ENCODE results near the gene LRRC26. TPM values are rescaled to one million over a fixed set of nuclear protein-coding genes. Genes with fewer than 3 reads are reported as not detected.

LRRC26 gene
- total RNA-seq, 2 experiments from 2014 or later: not detected

- POLR2A ChIA-PET: no interaction called here
These were observed 7.1 kb downstream of the LRRC26 start for GRCh38 chr9:137162505-137163364.

DNA sequence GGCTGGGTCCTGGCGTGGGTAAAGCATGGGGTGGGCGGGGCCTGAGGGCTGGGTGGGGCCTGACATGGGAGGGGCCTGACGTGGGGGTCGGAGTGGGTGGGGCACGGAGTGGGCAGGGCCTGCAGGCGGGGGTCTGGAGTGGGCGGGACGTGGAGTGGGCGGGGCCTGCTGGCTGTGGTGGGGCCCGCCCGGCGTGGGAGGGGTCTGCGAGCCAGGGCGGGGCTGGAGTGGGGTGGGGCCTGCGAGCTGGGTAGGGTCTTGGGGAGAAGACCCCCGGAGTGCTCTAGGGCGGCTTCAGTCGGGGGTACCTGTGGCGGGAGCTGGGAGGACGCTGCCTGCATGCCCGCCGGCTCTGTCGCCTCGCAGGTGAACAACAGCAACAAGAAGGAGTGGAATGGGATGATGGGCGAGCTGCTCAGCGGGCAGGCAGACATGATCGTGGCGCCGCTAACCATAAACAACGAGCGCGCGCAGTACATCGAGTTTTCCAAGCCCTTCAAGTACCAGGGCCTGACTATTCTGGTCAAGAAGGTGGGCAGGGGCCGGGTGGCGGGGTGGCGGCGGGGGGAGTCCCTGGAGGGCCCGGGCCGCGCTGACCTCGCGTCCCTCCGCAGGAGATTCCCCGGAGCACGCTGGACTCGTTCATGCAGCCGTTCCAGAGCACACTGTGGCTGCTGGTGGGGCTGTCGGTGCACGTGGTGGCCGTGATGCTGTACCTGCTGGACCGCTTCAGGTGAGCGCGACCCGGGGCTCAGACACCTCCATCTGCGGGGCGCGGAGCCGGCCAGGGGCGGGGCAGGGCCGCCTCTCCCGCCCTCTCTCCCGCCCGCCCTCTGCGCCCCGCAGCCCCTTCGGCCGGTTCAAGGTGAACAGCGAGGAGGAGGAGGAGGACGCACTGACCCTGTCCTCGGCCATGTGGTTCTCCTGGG is 8.0 kb downstream of the LRRC26 start:
- ChIA-PET POLR2A (no interaction called here), CTCF (interaction anchor here (0.5 kb wide), 1 partner anchor 31 kb away, joined by 3 read pairs; no protein-coding TSS in a partner anchor)

More at GRCh38 chr9:137162505-137163364, 7.1 kb downstream of the LRRC26 start:
- CTCF ChIA-PET: interaction anchor here (0.5 kb wide), 1 partner anchor 32 kb away, joined by 3 read pairs; no protein-coding TSS in a partner anchor

DNA sequence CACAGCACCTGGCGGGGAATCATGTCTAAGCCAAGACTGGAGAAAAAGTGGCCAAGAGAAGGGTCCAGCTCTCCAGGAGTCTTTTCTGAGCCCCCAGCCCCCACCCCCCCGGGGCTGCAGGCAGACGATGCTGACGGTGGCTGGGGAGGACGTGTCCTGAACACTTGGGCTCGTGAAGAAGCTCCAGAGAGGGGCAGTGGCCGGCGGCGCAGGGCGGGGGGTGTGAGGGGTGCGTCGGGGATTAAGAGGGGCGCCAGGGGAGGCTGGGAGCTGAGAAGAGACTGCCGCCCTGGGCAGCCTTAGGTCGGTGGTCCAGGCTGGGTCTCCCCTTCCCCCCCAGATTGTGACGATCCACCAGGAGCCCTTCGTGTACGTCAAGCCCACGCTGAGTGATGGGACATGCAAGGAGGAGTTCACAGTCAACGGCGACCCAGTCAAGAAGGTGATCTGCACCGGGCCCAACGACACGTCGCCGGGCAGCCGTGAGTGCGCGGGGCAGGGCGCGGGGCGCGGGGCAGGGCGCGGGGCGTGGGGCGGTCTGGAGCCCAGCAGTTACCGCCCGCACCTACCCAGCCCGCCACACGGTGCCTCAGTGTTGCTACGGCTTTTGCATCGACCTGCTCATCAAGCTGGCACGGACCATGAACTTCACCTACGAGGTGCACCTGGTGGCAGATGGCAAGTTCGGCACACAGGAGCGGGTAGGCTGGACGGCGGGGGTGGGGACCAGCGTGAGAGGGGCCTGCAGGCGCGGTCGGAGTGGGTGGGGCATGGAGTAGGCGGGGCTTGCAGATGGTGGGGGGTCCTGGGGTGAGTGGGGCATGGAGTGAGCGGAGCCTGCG is 8.9 kb downstream of the LRRC26 start:
- ChIA-PET CTCF (interaction anchor here (1.1 kb wide), 1 partner anchor 66 kb away, joined by 3 read pairs; the partner anchor contains the start of gene RNF224), POLR2A (no interaction called here)

- ChIA-PET POLR2A (no interaction called here), CTCF (interaction anchor here (1.1 kb wide), 1 partner anchor 67 kb away, joined by 3 read pairs; the partner anchor contains the start of gene RNF224)
These were observed 9.8 kb downstream of the LRRC26 start for GRCh38 chr9:137160054-137160425.

GRCh38 chr9:137159105-137160053 is 10.5 kb downstream of the LRRC26 start:
- POLR2A ChIA-PET: no interaction called here

DNA sequence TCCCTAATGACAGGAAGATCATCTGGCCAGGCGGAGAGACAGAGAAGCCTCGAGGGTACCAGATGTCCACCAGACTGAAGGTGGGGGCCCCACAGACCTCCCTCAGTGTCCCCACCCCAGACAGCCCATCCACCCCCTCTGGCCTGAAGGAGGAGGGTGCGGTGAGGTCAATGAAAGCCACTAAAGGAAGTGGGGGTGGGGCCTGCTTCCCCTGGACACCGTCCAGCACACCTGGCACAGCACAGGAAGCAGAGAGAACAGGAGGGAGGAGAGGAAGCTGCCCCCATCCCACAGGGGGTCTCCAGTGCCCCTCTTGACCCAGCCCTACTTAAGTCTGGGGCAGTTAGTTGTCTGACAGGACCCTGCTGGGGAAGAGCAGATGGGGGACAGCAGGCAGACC is 11.2 kb downstream of the LRRC26 start:
- CTCF ChIA-PET: no interaction called here
- POLR2A ChIA-PET: no interaction called here

More at GRCh38 chr9:137159105-137160053, 10.5 kb downstream of the LRRC26 start:
- CTCF ChIA-PET: interaction anchor here (1.1 kb wide), 1 partner anchor 68 kb away, joined by 3 read pairs; the partner anchor contains the start of gene RNF224

- ChIA-PET POLR2A (no interaction called here), CTCF (no interaction called here)
These were observed 12.0 kb downstream of the LRRC26 start for GRCh38 chr9:137157618-137158415.

GRCh38 chr9:137156567-137157375 is 13.1 kb downstream of the LRRC26 start:
- ChIA-PET CTCF (interaction anchor here (1.0 kb wide), 1 partner anchor 33 kb away, joined by 3 read pairs; no protein-coding TSS in a partner anchor), POLR2A (interaction anchor here (0.7 to 1.1 kb wide), 2 partner anchors 44 to 66 kb away, joined by 3 read pairs; no protein-coding TSS in a partner anchor)

DNA sequence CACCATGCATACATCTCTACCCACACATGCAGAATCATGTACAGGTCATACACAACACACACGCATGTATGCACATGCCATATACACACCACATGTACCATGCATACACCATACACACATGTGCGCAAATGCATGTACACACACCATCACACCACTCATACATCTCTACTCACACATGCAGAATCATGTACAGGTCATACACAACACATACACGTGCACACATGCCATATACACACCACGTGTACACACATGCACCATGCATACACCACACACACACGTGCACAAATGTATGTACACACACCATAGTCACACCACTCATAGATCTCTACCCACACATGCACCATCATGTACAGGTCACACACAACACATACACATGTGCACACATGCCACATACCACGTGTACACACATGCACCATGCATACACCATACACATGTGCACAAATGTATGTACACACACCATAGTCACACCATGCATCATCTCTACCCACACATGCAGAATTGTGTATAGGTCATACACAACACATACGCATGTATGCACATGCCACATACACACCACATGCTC is 16.9 kb downstream of the LRRC26 start:
- ChIA-PET POLR2A (no interaction called here), CTCF (interaction anchor here (2.2 kb wide), 1 partner anchor 84 kb away, joined by 5 read pairs; no protein-coding TSS in a partner anchor)

DNA sequence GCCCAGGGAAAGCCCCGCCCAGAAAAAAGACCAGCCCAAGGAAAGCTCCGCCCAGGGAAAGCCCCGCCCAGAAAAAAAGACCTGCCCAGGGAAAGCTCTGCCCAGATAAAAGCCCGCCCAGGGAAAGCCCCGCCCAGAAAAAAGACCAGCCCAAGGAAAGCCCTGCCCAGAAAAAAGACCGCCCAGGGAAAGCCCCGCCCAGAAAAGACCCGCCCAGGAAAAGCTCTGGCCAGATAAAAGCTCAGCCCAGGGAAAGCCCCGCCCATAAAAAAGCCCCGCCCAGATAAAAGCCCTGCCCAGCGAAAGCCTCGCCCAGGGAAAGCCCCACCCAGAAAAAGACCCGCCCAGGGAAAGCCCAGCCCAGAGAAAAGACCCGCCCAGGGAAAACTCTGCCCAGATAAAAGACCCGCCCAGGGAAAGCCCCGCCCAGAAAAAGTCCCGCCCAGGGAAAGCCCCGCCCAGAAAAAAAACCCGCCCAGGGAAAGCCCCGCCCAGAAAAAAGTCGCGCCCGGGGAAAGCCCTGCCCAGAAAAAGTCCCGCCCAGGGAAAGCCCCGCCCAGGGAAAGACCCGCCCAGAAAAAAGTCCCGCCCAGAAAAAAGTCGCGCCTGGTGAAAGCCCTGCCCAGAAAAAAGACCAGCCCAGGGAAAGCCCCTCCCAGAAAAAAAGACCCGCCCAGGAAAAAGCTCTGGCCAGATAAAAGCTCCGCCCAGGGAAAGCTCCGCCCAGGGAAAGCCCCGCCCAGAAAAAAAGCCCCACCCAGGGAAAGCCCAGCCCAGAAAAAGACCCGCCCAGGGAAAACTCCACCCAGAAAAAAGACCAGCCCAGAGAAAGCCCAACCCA is 19.0 kb downstream of the LRRC26 start:
- POLR2A ChIA-PET: interaction anchor here (0.7 to 1.2 kb wide), 4 partner anchors 21 to 158 kb away, joined by 4 to 5 read pairs (median 4); partner anchors contain the start of gene TPRN
- CTCF ChIA-PET: interaction anchor here (0.6 to 2.2 kb wide), 4 partner anchors 21 to 116 kb away, joined by 3 to 5 read pairs (median 4); no protein-coding TSS in a partner anchor

- POLR2A ChIA-PET: interaction anchor here (1.0 to 1.2 kb wide), 2 partner anchors 21 to 157 kb away, joined by 4 read pairs; no protein-coding TSS in a partner anchor
- CTCF ChIA-PET: interaction anchor here (0.8 to 1.3 kb wide), 3 partner anchors 21 to 39 kb away, joined by 3 read pairs; no protein-coding TSS in a partner anchor
These were observed 19.8 kb downstream of the LRRC26 start for GRCh38 chr9:137149942-137150616.

DNA sequence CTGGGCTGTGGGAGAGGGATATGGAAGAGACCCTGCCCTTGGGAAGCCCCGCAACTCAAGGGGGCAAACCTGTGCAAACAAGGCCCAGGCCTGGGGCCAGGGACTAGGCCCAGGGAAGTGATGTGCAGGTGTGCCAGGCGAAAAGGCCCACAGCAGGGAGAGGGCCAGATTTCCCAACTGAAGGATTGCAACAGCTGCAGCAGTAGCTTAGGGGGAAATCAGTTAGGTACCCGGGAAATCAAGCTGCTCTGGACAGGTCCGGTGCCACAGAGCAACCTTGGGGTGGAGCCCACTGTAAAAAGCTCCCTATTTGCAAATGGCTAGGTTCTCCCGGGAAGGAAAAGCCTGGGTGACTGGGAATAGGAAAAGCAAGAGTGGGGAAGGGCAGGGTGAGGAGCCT is 20.5 kb downstream of the LRRC26 start:
- CTCF ChIA-PET: interaction anchor here (0.8 to 1.3 kb wide), 3 partner anchors 20 to 40 kb away, joined by 3 read pairs; no protein-coding TSS in a partner anchor
- POLR2A ChIA-PET: no interaction called here

DNA sequence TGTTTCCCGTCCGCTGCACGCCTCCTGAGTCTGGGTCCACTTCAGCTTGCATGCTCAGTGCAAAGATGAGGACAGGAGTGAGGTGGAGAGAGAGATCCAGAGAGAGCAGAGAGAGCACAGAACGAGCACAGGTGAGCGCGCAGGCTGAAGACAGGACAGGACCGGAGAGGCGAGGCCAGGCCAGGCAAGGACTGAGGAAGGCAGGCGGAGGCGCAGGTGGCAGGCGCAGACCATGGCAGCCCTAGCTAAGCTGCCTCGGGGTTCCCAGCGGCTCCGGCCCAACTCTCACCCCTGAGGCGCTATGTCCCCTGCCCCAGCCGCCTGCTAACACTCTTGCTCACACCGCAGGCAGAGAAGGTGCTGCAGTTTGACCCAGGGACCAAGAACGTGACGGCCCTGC is 21.2 kb downstream of the LRRC26 start:
- POLR2A ChIA-PET: no interaction called here
- CTCF ChIA-PET: interaction anchor here (1.3 kb wide), 1 partner anchor 41 kb away, joined by 3 read pairs; no protein-coding TSS in a partner anchor

- ChIA-PET CTCF (no interaction called here), POLR2A (no interaction called here)
These were observed 21.6 kb downstream of the LRRC26 start for GRCh38 chr9:137148242-137148641.
